ENCODE data around the gene MYH3. TPM values are rescaled to one million over a fixed set of nuclear protein-coding genes. Genes with fewer than 3 reads are reported as not detected.

The MYH3 gene
- total RNA-seq, 1 experiment from 2014 or later = 2.7 TPM

- Mint-ChIP-seq H3K4me3 (ENCODE audit: low read depth, unreplicated experiment) (no peak overlapping the region), H3K36me3 (ENCODE audit: insufficient read depth, unreplicated experiment) (no peaks in the 10 kb centered on the region), H3K27ac (ENCODE audit: unreplicated experiment) (no peak overlapping the region), H3K9me3 (ENCODE audit: low read depth, unreplicated experiment) (no peaks in the 10 kb centered on the region), H3K4me1 (ENCODE audit: low read depth, unreplicated experiment) (peaks cover 3% of the 10 kb centered on the region), H3K27me3 (ENCODE audit: unreplicated experiment) (peaks cover 17% of the 10 kb centered on the region)
- BruUV-seq (replicated peaks) = no TSS peak
- TF ChIP-seq, protein P1, sequence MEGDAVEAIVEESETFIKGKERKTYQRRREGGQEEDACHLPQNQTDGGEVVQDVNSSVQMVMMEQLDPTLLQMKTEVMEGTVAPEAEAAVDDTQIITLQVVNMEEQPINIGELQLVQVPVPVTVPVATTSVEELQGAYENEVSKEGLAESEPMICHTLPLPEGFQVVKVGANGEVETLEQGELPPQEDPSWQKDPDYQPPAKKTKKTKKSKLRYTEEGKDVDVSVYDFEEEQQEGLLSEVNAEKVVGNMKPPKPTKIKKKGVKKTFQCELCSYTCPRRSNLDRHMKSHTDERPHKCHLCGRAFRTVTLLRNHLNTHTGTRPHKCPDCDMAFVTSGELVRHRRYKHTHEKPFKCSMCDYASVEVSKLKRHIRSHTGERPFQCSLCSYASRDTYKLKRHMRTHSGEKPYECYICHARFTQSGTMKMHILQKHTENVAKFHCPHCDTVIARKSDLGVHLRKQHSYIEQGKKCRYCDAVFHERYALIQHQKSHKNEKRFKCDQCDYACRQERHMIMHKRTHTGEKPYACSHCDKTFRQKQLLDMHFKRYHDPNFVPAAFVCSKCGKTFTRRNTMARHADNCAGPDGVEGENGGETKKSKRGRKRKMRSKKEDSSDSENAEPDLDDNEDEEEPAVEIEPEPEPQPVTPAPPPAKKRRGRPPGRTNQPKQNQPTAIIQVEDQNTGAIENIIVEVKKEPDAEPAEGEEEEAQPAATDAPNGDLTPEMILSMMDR (IDR thresholded peaks at IDR 0.05; ENCODE audit: unreplicated experiment) = no peak
- DNase-seq = no peak
- CTCF ChIA-PET = interaction anchor here (0.6 kb wide), 1 partner anchor 990 kb away, joined by 3 read pairs; no protein-coding TSS in a partner anchor
- intact Hi-C loops (cut with micrococcal nuclease; ENCODE audit: unreplicated experiment) = loop anchor here (10.0 kb wide), 1 partner anchor 688 kb away; no protein-coding TSS in a partner anchor
These were observed 44.0 kb downstream of the MYH3 start for GRCh38 chr17:10612957-10613744.

DNA sequence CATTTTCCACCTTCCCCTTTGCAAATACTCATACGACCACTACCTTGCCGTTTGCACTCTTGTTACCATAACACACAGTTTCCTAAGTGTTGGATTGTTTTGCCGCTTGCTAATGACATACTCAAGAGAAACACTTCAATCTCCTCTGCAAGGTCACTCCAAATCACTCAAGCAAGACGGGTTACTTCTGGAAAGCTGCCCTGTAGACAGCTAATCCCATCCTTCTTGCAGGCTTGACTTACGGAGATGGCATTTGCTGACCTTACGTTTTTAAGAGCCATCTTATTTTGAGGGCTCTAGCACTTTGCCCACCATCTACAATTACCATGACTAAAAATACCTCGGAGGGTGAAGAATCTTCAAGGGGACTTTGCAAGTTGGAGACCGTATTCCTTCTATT, 46.2 kb downstream of the MYH3 start:
- CTCF ChIA-PET = no interaction called here
- DNase-seq = no peak
- H3K27me3 Mint-ChIP-seq (ENCODE audit: unreplicated experiment) = peaks cover 17% of the 10 kb centered on the region
- H3K9me3 Mint-ChIP-seq (ENCODE audit: low read depth, unreplicated experiment) = no peaks in the 10 kb centered on the region
- no TSS peak for BruUV-seq (replicated peaks)
- no peaks in the 10 kb centered on the region for H3K4me1 Mint-ChIP-seq (ENCODE audit: low read depth, unreplicated experiment)
- H3K4me3 Mint-ChIP-seq (ENCODE audit: low read depth, unreplicated experiment) = no peak overlapping the region
- no peaks in the 10 kb centered on the region for H3K36me3 Mint-ChIP-seq (ENCODE audit: insufficient read depth, unreplicated experiment)
- intact Hi-C loops (cut with micrococcal nuclease; ENCODE audit: unreplicated experiment) = loop anchor here (10.0 kb wide), 1 partner anchor 686 kb away; no protein-coding TSS in a partner anchor
- TF ChIP-seq, protein P1 (IDR thresholded peaks at IDR 0.05; ENCODE audit: unreplicated experiment) = no peak
- H3K27ac Mint-ChIP-seq (ENCODE audit: unreplicated experiment) = no peak overlapping the region

DNA sequence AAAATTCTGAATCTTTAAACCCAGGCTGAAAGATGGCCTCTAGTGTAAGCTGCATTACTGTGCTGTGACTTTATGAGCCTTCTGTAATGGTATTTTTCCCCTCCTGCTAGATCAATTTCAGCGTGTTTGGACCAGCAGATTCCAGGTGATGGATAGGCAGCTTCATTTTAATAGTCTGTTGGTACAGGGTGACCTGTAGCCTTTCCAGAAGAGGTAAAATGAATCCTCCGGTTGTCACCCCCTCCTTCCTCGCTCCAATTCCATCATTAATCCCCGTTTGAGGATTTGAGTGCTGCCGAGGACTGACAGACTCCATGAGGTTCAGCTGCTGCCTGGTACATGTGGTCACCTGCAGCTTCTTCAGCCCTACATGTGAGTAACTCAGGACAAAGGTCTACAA, 48.9 kb downstream of the MYH3 start:
- CTCF ChIA-PET = no interaction called here
- TF ChIP-seq, protein P1 (IDR thresholded peaks at IDR 0.05; ENCODE audit: unreplicated experiment) = no peak
- DNase-seq = no peak
- Mint-ChIP-seq H3K27me3 (ENCODE audit: unreplicated experiment) (peaks cover 12% of the 10 kb centered on the region), H3K27ac (ENCODE audit: unreplicated experiment) (no peak overlapping the region), H3K4me3 (ENCODE audit: low read depth, unreplicated experiment) (no peak overlapping the region), H3K4me1 (ENCODE audit: low read depth, unreplicated experiment) (no peaks in the 10 kb centered on the region), H3K36me3 (ENCODE audit: insufficient read depth, unreplicated experiment) (no peaks in the 10 kb centered on the region), H3K9me3 (ENCODE audit: low read depth, unreplicated experiment) (no peaks in the 10 kb centered on the region)
- BruUV-seq (replicated peaks) = no TSS peak
- intact Hi-C loops (cut with micrococcal nuclease; ENCODE audit: unreplicated experiment) = no loop called here

DNA sequence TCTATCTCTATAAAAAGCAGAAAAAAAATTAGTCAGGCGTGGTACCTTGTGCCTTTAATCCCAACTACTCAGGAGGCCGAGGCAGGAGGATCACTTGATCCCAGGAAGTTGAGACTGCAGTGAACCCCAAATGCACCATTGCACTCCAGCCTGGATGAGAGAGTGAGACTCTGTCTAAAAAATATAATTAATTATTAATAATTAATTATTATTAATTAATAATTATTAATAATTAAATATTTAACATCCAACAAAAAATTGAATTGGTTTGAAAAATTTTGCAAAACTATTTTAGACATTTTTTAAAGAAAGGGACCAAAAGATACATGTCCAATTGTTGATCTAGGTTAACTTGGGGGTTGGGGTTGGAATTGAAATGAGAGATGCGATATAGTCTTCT, 51.0 kb downstream of the MYH3 start:
- Mint-ChIP-seq H3K27ac (ENCODE audit: unreplicated experiment) (no peak overlapping the region), H3K4me1 (ENCODE audit: low read depth, unreplicated experiment) (no peaks in the 10 kb centered on the region), H3K9me3 (ENCODE audit: low read depth, unreplicated experiment) (no peaks in the 10 kb centered on the region), H3K27me3 (ENCODE audit: unreplicated experiment) (peaks cover 14% of the 10 kb centered on the region), H3K4me3 (ENCODE audit: low read depth, unreplicated experiment) (no peak overlapping the region), H3K36me3 (ENCODE audit: insufficient read depth, unreplicated experiment) (no peaks in the 10 kb centered on the region)
- intact Hi-C loops (cut with micrococcal nuclease; ENCODE audit: unreplicated experiment) = no loop called here
- DNase-seq = no peak
- BruUV-seq (replicated peaks) = no TSS peak
- TF ChIP-seq, protein P1 (IDR thresholded peaks at IDR 0.05; ENCODE audit: unreplicated experiment) = no peak
- CTCF ChIA-PET = no interaction called here

Data from Calu3 (cell line).